Measurements from ENCODE around the gene GPR15LG.
A peak's percentile ranks its signal among the peaks of the same experiment; 100 is the strongest.

The GPR15LG gene

DNA sequence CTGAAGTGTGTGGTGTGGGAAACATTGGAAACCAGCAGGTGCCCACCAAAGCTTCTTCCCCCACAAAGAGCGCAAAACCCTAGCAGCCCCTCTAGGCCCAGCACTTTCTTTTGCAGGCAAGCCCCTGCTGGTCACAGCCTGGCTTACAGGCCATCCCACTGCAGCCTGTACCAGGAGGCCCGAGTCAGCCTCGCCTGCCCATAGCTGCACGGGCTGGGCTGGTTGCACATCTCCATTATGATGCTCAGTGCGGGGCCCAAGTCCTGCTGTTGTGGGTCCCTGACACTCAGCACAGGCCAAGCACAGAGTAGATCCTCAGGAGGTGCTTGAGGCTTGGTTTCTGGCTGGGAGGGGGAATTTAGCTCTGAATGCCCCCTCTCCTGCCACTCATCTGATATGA, 28.7 kb downstream of the GPR15LG start:
- no peak for TF ChIP-seq CTCF (IDR thresholded peaks at IDR 0.05; ENCODE audit: borderline replicate concordance, control extremely low read depth, extremely low read depth, insufficient read depth, missing control alignments)
- DNase-seq (ENCODE audit: low spot score): no peak
- in situ Hi-C loops (cut with MboI; ENCODE audit: low sequenced_read_pairs, unreplicated experiment): loop anchor here (10.0 kb wide), 1 partner anchor 58 kb away; no protein-coding TSS in a partner anchor

DNA sequence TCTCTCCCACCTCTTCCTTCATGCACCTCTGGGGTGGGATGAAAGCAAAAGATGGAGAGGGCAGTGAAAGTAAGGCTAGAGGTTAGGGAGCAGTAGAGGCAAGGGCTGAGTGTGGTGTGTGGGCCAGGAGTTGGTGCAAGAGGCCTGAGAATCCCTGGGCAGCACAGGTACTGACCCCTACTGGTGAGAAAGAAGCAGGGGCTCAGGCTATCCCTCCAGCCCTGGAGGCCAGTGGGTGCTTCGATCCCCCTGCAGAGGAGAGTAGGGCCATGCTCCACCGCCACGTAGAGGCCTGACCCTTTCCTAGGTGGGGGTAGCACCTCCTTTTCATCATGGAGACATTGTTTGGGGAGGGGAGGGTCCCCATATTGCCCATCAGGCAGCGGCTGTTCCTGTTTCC, 30.5 kb downstream of the GPR15LG start:
- in situ Hi-C loops (cut with MboI; ENCODE audit: low sequenced_read_pairs, unreplicated experiment): loop anchor here (10.0 kb wide), 1 partner anchor 59 kb away; no protein-coding TSS in a partner anchor
- peak; percentile 50 for TF ChIP-seq CTCF (IDR thresholded peaks at IDR 0.05; ENCODE audit: borderline replicate concordance, control extremely low read depth, extremely low read depth, insufficient read depth, missing control alignments)
- peak; percentile 81 for DNase-seq (ENCODE audit: low spot score)

DNA sequence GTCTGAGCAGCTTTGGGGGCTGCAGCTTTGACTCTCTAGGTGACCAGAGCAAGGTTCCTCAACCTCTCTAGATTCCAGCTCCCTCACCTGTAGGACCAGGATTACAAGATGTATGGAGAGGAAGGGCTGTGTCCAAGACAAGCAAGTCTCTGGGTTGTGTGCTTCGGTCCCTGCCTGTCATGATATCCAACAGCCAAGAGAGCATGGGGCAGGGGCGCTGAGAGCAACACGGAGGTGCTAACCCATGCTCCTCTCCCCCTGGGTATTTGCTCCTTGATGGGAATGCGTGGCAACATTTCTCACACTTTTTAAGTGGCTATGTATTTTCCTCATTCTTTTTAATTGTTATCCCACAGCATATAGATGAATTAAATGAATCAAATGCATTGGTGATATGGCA, 31.0 kb downstream of the GPR15LG start:
- in situ Hi-C loops (cut with MboI; ENCODE audit: low sequenced_read_pairs, unreplicated experiment): loop anchor here (10.0 kb wide), 1 partner anchor 60 kb away; no protein-coding TSS in a partner anchor
- TF ChIP-seq CTCF (IDR thresholded peaks at IDR 0.05; ENCODE audit: borderline replicate concordance, control extremely low read depth, extremely low read depth, insufficient read depth, missing control alignments): no peak
- DNase-seq (ENCODE audit: low spot score): no peak

- peak; percentile 95 for TF ChIP-seq CTCF (IDR thresholded peaks at IDR 0.05; ENCODE audit: borderline replicate concordance, control extremely low read depth, extremely low read depth, insufficient read depth, missing control alignments)
- peak; percentile 79 for DNase-seq (ENCODE audit: low spot score)
- in situ Hi-C loops (cut with MboI; ENCODE audit: low sequenced_read_pairs, unreplicated experiment): loop anchor here (10.0 kb wide), 1 partner anchor 60 kb away; no protein-coding TSS in a partner anchor
Observed at GRCh38 chr10:84205049-84205852, 31.6 kb downstream of the GPR15LG start.

DNA sequence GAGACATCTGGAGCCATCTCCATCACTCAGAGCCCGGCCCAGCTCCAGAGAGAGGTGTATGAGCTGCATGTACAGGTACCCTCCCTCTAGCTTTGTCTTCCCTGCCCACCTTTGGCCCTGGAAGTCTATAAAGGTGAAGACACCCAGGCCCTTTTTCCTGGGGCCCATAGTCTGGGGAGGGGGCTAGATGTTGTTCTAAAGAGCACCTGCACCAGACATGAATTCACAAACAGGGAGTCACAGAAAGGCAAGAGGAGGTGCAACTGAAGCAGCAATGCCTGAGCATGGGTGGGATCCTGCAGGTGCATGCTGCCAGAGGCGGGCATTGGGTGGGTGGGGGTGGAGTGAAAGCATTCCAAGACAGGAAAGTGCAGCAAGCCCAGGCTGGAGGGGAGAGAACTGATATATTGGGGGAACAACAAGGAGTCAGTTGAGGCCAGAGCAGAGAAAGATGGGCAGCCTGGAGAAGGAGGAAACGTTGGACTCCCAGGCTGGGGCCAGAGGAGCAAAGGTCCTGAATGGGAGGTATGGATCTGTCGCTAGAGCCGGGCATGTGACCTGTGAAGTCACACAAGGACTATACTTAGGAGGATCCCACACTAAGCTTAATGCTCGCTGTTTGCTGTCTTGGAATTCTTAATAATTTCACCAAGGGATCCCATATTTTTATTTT, 32.4 kb downstream of the GPR15LG start:
- in situ Hi-C loops (cut with MboI; ENCODE audit: low sequenced_read_pairs, unreplicated experiment): loop anchor here (10.0 kb wide), 1 partner anchor 61 kb away; no protein-coding TSS in a partner anchor
- TF ChIP-seq CTCF (IDR thresholded peaks at IDR 0.05; ENCODE audit: borderline replicate concordance, control extremely low read depth, extremely low read depth, insufficient read depth, missing control alignments): no peak
- DNase-seq (ENCODE audit: low spot score): no peak

GRCh38 chr10:84208023-84208422, 34.4 kb downstream of the GPR15LG start:
- no peak for DNase-seq (ENCODE audit: low spot score)
- in situ Hi-C loops (cut with MboI; ENCODE audit: low sequenced_read_pairs, unreplicated experiment): loop anchor here (10.0 kb wide), 1 partner anchor 63 kb away; no protein-coding TSS in a partner anchor
- no peak for TF ChIP-seq CTCF (IDR thresholded peaks at IDR 0.05; ENCODE audit: borderline replicate concordance, control extremely low read depth, extremely low read depth, insufficient read depth, missing control alignments)
